CD4-positive, alpha-beta T cell treated with Interleukin-17A for 4 hours (primary cell): ENCODE measurements around the gene RFX1.
"Not testable (repeated sequence)": the region's sequence is repeated elsewhere in the genome, so short reads cannot be mapped to it uniquely, and the experiment has no call there.

Source experiments
- DNase-seq: peaks from one replicate; pipeline ENCODE4 v3.0.0-alpha.2; 2020; ENCODE audit warnings: mixed read lengths

RFX1 gene

DNA sequence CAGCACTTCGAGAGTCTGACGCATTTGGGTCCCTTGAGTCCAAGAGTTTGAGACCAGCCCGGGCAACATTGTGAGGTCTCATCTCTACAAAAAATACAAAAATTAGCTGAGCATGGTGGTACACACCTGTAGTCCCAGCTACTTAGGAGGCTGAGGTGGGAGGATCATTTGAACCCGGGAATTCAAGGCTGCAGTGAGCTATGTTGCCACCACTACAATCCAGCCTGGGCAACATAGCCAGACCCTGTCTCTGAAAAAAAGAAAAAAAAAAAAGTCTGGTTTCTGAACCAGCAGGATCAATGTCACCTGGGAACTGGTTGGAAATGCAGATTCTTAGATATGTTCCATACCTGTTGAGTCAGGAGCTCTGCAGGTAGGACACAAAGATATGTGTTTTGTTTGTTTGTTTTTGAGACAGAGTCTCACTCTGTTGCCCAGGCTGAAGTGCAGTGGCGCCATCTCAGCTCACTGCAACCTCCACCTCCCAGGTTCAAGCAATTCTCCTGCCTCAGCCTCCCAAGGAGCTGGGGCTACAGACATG lies 20.6 kb upstream of the RFX1 start:
- DNase-seq, result not testable (repeated sequence)

DNA sequence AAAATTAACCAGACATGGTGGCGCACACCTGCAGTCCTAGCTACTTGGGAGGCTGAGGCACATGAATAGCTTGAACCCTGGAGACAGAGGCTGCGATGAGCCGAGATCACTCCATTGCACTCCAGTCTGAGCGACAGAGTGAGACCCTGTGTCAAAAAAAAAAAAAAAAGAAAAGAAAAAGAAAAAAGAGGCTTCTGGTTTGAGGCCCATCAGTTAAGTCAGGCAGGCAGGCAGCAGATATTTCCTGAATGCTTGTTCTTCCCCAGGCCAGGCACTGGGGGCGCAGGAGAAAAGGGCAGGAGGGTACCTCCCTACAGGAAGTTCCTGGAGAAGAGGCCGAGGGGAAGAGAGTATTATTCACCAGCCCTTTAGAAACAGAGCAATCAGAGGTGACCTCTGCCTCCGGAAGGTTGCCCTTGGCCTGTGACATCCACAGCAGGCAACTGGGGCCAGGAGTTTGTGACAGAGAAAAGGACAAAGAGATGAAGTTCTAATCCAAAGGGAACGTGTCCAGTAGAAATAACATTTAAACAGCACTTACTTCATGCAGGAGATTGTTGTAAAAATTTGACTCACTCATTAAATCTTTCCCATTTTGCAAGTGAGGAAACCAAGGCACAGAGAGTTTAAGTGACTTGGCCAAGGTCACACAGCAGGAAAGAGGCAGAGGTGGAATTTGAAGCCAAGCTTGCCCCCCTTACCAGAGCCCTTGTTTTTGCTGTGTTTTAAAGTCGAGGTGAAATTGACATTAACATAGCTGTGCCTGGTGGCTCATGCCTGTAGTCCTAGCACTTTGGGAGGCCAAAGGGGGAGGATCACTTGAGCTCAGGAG lies 17.5 kb upstream of the RFX1 start:
- DNase-seq, result peak; percentile 50

DNA sequence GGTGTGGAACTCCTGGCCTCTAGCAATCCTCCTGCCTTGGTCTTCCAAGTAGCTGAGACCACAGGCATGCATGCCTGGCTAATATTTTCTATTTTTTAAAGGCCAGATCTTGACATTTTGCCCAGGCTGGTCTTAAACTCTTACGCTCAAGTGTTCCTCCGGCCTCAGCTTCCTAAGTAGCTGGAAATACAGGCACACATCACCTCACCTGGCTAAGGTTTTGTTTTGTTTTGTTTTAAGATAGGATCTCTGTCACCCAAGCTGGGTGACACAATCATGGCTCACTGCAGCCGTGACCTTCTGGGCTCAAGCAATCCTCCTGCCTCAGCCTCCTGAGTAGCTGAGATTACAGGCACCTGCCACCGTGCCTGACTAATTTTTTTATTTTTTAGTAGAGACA lies 16.3 kb upstream of the RFX1 start:
- no peak for DNase-seq

DNA sequence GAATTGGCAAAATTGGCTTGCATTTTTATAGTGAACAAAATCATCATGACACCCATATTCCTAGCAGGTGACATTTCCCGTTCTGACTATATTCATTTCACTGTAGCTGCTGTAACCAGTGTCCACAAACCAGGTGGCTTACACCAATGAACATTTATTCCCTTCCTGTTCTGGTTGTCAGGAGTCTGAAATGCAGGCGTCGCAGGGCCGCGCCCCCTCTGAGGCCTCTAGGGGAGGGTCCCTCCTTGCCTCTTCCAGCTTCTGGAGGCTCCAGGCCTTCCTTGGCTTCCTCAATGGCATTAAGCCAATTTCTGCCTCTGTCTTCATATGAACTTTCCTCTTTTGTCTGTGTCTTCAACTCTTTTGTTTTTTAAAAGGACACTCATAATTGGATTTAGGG lies 15.4 kb upstream of the RFX1 start:
- DNase-seq, result no peak

DNA sequence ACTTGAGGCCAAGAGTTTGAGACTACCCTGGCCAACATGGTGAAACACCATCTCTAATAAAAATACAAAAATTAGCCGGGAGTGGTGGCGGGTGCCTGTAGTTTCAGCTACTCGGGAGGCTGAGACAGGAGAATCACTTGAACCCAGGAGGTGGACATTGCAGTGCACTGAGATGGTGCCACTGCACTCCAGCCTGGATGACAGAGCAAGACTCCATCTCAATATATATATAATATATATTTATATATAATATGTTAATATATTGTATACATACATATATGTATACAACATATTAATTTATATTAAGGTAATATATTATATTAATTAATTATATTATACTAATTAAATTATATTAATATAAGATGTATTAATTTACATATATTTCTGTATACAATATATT lies 13.6 kb upstream of the RFX1 start:
- not testable (repeated sequence) for DNase-seq

DNA sequence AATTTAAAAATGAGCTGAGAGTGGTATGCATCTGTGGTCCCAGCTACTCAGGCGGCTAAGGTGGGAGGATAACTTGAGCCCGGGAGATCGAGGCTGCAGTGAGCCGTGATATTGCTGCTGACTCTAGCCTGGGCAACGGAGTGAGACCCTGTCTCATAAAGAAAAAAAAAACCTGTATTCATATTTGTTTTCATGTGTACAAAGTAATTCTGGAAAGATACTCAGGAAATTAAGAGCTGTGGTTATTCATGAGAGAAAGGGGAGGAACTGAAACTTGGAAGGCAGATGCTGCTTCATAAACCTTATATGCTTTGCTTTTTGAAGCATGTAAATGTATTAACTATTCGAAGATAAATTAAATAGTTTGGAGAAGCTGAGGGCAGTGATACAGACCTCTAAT lies 13.0 kb upstream of the RFX1 start:
- DNase-seq, result no peak

DNA sequence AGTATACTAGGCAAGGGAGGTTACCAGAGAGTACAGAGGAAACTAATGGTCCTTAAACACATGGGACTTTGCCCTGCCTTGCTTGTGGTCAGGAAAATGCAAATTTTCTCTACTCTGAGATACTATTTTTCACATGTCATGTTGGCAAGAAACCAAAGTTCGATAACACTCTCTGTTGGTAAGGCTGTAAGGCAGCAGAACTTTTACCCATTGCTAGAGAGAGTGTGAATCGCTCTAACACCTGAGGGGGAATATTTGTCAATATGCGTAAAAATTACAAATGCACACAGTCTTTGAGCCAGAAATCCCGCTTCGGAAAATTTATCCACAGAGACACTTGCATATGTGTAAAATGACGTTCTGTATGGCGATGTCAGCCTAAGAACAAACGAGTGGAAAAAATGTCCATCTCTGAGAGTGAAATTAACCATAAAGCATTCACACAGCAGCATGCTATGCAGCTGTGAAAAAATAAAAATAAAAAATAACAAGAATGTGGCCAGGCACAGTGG lies 9.5 kb upstream of the RFX1 start:
- DNase-seq, result no peak

DNA sequence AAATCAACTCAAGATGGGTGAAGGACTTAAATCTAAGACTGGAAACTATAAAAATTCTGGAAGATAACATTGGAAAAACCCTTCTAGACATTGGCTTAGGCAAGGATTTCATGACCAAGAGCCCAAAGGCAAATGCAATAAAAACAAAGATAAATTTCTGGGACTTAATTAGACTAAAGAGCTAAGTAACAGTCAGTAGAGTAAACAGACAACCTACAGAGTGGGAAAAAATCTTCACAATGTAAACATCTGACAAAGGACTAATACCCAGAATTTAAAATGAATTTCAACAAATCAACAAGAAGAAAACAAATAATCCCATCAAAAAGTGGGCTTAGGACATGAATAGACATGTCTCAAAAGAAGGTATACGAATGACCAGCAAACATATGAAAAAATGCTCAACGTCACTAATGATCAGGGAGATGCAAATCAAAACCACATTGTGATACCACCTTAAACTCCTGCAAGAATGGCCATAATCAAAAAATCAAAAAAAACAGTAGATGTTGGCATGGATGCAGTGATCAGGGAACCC lies 6.3 kb upstream of the RFX1 start:
- DNase-seq, result no peak

DNA sequence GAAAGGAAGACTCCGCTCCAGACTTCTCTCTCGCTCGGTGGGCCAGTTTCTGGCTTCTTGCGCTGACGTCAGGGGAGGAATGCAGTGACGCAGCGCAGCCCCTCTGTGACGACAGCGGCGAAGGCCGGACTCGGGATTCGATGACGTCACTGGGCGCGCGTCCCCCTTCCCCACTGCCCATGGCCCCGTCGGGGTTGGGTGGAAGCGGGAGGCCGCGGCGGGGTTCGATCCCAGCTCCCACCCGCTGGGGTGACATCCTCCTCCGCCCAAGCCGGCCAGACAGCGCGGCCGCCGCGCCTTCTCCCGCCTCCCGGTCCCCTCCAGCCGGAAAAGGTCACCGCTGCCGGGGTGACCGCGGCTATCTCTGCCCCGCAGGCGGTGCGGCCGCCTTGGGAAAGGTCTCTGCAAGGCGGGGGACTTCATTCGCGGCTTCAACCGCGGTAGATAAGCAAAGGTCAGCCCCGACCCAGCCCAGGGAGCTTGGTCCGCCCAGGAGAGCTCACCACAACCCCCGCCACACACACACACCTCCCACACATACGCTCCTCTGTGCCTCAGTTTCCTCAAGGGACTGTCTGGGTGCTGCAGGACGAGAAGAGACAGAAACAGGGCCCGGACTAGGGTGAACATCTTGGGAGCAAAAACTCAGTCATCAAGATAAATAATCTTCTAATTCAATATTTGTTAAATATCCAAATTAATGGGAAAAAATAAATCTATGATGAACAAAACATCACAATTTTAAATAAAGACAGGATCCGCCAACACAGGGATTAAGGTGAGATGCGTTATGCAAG lies 844 bp upstream of the RFX1 start:
- no peak for DNase-seq

DNA sequence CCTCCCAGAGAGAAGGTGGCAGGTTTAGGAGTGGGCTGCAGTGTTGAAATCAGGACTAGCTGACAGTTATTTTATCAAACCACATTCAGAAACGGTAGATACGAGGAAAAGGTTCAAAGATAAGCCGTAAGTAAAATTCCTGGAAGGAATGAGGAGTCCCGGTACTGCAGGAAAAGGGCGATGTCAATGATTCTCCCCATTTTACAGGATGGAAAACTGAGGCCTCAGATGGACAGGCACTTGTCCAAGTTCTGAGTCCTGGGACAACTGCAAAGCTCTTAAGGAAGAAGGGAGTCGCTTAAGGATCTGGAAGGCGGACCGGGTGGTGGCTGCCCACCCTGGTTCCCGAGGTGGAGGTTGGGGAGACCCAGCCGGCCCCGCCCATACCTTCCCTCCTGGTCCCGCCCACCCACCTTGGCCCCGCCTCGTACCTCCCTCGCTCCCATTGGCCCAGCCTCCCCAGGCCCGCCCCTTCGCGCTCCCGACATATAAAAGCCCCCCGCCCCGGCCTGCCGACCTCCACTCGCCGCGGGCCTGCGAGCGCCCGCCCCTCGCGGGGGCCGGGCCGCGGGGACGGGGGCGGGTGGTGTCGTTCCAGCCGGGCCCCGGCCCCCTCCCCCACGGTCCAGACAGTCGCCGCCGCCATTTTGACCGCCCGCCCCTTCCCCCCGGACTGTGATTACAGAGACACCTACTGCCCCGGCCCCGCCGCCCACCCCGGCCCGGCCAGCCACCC lies 603 bp downstream of the RFX1 start:
- DNase-seq, result peak; percentile 94

DNA sequence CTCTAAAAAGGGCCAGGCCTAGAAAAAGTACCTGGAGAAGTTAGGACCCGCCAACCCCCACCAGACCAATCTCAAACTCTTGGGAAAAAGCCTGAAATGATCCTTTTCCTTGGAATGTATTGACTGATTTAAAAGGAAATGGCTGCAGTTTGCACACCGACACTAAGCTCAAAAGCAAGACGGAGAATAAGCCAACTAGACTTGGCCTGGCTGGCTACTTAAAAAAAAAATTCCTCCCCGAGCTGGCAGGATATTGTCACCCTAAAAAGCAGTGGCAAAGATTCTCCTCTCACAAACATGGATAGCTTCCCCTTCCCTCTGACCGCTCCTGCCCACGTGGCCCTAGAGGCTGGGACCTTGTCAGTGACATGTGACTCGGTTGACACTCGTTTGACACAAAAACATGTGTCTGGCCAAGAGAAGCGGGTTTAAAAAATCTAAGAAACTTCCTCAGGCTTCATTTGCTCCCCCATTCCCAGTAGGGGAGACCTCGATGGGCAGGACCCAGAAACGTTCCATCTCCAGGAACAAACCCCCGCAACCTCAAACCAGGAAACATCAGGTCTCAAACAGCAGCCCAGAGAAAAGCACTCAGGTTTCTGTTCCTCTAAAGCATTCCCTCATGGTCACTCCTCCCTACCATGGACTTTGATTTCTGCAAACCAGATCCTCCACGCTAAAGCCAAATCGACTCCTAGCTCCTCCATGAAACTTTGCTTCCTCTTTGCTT lies 1.3 kb downstream of the RFX1 start:
- no peak for DNase-seq

DNA sequence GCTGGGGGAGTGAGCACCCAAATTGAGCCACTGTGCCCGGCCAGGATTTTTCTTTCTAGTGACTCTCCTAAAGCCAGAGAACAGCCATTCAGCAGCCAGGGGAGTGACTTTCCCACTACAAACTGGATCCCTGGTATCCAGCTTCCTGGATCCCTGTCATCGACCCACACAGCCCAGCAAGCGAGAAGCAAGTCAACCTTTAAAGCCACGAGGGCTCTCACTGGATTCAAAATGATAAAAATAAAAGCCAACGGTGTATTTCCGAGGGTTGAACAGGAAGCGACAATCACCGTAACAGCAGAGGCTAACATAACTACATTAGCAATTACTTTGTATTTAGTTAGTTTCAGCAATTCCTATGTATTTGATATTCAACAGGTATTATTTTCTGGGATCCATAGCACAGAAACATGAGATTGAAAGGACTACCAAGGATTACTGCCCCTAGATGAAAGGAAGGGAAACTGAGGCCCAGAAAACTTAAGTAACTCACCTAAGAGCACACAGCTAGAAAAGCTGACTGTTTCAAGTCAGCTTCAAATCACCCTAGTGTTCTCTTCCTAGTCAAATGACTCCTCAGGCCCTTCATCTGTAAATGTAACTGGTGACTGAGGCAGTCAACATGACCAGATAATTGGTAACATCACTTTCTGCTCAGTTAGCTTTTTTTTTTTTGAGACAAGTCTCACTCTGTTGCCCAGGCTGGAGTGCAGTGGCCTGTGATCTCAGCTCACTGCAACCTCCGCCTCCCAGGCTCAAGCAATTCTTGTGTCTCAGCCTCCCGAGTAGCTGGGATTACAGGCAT lies 2.7 kb downstream of the RFX1 start:
- DNase-seq, result peak; percentile 31

DNA sequence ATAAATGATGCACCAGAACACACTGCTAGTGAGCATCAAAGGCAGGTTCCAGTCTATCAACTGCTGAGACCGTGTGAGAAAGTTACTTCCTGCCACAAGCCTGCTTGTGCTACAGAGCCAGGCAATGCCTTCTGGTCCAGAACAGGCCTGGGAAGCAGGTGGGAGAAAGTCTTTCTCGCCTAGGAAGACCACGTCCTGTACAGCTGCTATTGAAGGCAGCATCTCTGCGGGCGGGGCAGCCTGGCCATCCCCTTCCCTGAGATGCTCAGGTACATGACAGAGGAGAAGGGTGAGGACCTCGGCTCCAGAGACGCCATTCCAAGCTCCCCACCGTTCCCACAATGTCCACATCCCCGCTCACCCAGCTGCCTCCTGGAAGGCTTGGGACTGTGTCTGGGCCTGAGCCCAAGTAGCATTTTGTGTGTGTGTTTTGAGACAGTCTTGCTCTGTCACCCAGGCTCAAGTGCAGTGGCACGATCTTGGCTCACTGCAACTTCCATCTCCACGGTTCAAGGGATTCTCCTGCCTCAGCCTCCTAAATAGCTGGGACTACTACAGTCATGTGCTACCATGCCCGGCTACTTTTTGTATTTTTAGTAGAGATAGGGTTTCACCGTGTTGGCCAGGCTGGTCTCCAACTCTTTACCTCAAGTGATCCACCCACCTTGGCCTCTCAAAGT lies 3.4 kb downstream of the RFX1 start:
- DNase-seq, result peak; percentile 59

DNA sequence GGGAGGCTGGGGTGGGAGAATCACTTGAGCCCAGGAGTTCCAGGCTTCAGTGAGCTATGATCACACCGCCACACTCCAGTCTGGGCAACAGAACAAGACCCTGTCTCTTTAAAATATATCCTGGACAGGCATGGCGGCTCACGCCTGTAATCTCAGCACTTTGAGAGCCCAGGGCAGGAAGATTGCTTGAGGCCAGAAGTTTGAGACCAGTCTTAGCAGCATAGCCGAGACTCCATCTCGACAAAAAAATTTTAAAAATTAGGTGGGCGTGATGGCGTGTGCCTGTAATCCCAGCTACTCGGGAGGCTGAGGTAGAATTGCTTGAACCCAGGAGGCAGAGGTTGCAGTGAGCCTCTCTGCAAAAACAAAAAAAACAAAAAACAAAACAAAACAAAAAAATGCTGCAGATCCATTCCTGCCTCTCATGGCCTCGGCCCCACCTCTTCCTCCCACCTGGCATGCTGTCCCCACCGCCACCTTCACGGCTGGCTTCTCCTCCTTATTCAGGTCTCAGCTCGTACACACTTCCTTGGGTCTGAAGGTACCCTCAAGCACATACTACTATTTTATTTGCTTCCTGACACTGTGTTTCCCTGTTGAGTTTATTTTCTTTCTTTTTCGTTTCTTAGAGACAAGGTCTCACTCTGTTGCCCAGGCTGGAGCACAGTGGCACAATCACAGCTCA lies 5.3 kb downstream of the RFX1 start:
- DNase-seq, result no peak

DNA sequence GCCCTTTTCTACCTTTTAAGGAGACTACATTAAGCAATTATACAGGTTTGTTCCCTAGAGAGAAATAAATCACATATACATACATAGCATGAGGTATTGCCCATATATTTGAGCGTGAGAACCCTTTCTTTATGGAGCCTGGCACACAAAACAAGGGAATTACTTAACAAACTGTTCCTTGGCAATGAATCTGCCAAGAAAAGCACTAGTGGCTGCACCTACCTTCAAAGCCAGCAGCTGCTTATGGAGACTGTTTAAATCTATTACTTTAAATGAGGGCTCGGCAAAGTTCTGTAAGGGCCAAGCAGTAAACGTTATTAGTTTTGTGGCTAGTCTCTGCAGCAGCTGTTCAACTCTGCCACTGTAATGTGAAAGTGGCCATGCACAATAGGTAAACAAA lies 7.0 kb downstream of the RFX1 start:
- DNase-seq, result no peak

DNA sequence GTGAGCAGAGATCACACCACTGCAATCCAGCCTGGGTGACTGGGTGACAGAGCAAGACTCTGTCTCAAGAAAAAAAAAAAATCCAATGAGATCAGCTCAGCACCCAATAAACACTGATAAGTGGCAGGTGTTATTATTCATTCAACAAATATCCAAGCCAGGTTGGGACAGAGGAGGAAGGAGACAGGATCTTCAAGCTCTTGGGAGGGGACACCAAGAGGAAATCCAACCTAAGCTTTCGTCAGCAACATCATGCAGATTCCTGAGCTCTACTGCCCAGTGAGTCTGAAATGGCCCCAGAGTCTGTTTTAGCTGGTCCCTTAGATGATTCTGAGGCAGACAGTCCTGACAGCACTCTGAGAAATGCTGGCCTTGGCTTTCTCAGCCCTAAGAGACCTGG lies 7.7 kb downstream of the RFX1 start:
- no peak for DNase-seq

DNA sequence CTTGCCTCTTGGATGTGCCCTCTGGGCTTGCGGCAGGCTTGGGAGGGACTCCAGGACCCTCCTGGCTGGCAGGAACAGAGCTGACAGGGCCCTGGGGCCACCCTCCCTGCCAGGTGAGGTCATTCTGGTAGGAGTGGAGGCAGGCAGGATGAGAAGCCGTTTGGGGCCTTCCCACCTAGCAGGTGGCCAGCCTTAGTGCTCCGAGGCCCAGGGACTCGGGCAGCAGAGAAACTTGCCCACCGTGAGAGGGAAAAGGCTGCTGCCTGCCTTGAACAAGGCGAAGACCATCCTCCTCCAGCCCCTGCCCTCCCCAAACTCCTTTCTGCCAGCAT lies 8.5 kb downstream of the RFX1 start:
- no peak for DNase-seq

DNA sequence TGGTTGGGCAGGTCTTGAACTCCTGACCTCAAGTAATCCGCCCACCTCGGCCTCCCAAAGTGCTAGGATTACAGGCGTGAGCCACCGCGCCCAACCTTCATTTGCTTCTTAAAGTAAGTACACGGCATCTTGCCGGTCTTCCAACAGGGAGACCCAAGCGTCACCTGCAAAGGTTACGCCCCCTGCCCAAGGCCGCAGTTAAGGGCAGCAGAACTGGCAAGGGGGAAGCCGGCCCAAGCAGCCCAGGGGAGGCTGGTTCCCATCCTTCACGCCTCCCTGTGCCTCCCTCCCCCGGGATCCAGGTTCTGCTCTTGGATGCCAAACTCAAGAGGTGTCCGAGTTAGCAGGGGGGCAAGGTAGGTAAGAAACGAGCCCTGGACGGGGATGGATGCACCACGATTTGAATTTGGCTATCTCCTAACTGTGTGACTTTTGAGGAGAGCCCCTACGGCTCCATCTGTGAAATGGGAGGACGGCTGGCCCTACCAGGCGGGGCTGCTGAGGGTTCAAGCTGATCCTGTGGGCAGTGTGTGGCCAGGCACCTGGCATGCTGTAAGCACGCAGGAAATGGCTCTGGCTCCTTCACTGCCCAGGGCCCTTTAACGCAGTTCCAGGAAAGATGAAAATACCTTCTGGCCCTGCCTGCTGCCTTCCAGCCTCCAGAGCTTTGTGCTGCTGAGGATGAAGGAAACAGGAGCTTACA lies 9.0 kb downstream of the RFX1 start:
- no peak for DNase-seq
